GM19035 (cell line): ENCODE data around the gene FTCD.
"Not testable (repeated sequence)": the region's sequence is repeated elsewhere in the genome, so short reads cannot be mapped to it uniquely, and the experiment has no call there.

ENCODE experiments used
- ATAC-seq: cut with Tn5 transposase; IDR thresholded peaks from one replicate; pipeline ENCODE4 v1.9.1; 2021; ENCODE audit not compliant: unreplicated experiment

The FTCD gene

GRCh38 chr21:46188226-46189212, 33.1 kb upstream of the FTCD start:
- ATAC-seq = no peak

- no peak for ATAC-seq
Measured at GRCh38 chr21:46187814-46188213, 32.4 kb upstream of the FTCD start.

GRCh38 chr21:46187261-46187660, 31.9 kb upstream of the FTCD start:
- no peak for ATAC-seq

GRCh38 chr21:46185716-46186115, 30.3 kb upstream of the FTCD start:
- no peak for ATAC-seq

GRCh38 chr21:46184625-46185555, 29.5 kb upstream of the FTCD start:
- ATAC-seq = no peak

GRCh38 chr21:46183910-46184624, 28.7 kb upstream of the FTCD start, which contains the start of gene SPATC1L:
Gene SPATC1L, minus strand, starts transcription at chr21:46184459. Its CDS starts 1,643 bp downstream, at chr21:46182816.
- no peak for ATAC-seq

- ATAC-seq = not testable (repeated sequence)
Measured at GRCh38 chr21:46183337-46183909, 28.0 kb upstream of the FTCD start.

- no peak for ATAC-seq
Measured at GRCh38 chr21:46182548-46183336, 27.4 kb upstream of the FTCD start.

- no peak for ATAC-seq
Measured at GRCh38 chr21:46181953-46182547, 26.7 kb upstream of the FTCD start.

- ATAC-seq = no peak
Measured at GRCh38 chr21:46181436-46181835, 26.1 kb upstream of the FTCD start.

GRCh38 chr21:46180778-46181391, 25.5 kb upstream of the FTCD start:
- ATAC-seq = no peak

- ATAC-seq = no peak
Measured at GRCh38 chr21:46180079-46180722, 24.8 kb upstream of the FTCD start.

GRCh38 chr21:46179708-46180078, 24.3 kb upstream of the FTCD start:
- ATAC-seq = no peak

- no peak for ATAC-seq
Measured at GRCh38 chr21:46178961-46179360, 23.6 kb upstream of the FTCD start.

GRCh38 chr21:46176443-46177129, 21.2 kb upstream of the FTCD start:
- not testable (repeated sequence) for ATAC-seq

GRCh38 chr21:46173573-46173972, 18.2 kb upstream of the FTCD start:
- no peak for ATAC-seq

GRCh38 chr21:46172863-46173528, 17.6 kb upstream of the FTCD start:
- no peak for ATAC-seq
